HepG2 (cell line): ENCODE data around the gene ABT1. TPM values are rescaled to one million over a fixed set of nuclear protein-coding genes. Genes with fewer than 3 reads are reported as not detected.

Experiments
- FOSL1 ChIP-seq: sonication (generic); formaldehyde crosslinking; IDR thresholded peaks from 2 replicates; pipeline ENCODE4 v1.9.0; 2021; ENCODE audit warnings: missing genetic modification reagents, borderline replicate concordance
- GLI4 ChIP-seq: sonication (generic); formaldehyde crosslinking; IDR thresholded peaks from 2 replicates; pipeline ENCODE4 v1.5.1; 2020; ENCODE audit warnings: missing genetic modification reagents, mild to moderate bottlenecking, moderate library complexity, borderline replicate concordance
- ZBTB3 ChIP-seq: sonication (generic); formaldehyde crosslinking; IDR thresholded peaks from 2 replicates; pipeline ENCODE4 v1.4.0; 2020; ENCODE audit warnings: low read depth, mild to moderate bottlenecking, moderate library complexity, missing genetic modification reagents, borderline replicate concordance
- ZMAT3 ChIP-seq: sonication (generic); formaldehyde crosslinking; conservative IDR thresholded peaks from 2 replicates; pipeline ENCODE4 v1.7.0; 2021; ENCODE audit warnings: missing genetic modification reagents
- ZNF354B ChIP-seq: sonication (generic); formaldehyde crosslinking; IDR thresholded peaks from 2 replicates; pipeline ENCODE4 v1.8.0; 2022; ENCODE audit warnings: mild to moderate bottlenecking, missing genetic modification reagents
- ZNF703 ChIP-seq: sonication (generic); formaldehyde crosslinking; IDR thresholded peaks from 2 replicates; pipeline ENCODE4 v1.5.1; 2020; ENCODE audit warnings: missing genetic modification reagents, mild to moderate bottlenecking, moderate library complexity, borderline replicate concordance
- polyA plus RNA-seq, 8 experiments: library from polyadenylated mRNA; depleted of rRNA in 3 of 8; stranded (reverse) in 7 of 8; unstranded in 1 of 8; fragments of >200 nt; fragmentation: Illumina TruSeq in 4 of 8; extraction: Trizol in 4 of 8; gene quantifications; 2 replicates each; pipeline versions ENCODE4 v1.2.1 to v1.2.3, GENCODE V29; 2011 to 2016; ENCODE audit warnings: low read depth in 4 of 8, missing spikeins in 1 of 8, mixed read lengths in 1 of 8; ENCODE audit not compliant: insufficient read depth in 1 of 8
- total RNA-seq, 5 experiments: library from RNA; depleted of rRNA; stranded (reverse); fragments of >200 nt; fragmentation: Illumina TruSeq; extraction: Trizol; gene quantifications; 2 replicates each; pipeline ENCODE4 v1.2.3, GENCODE V29; 2016; ENCODE audit warnings: low read depth in 1 of 5
- TF ChIP-seq, protein P1 (sequence below): IDR thresholded peaks from 2 replicates; pipeline ENCODE4 v1.6.1; 2016; ENCODE audit warnings: missing biosample characterization, missing genetic modification reagents, low read depth
- TF ChIP-seq, protein P2 (sequence below): sonication (generic); formaldehyde crosslinking; IDR thresholded peaks from 2 replicates; pipeline ENCODE4 v1.5.0; 2020; ENCODE audit warnings: mild to moderate bottlenecking, missing genetic modification reagents, borderline replicate concordance
- TF ChIP-seq, protein P3 (sequence below): sonication (generic); formaldehyde crosslinking; IDR thresholded peaks from 2 replicates; pipeline ENCODE4 v1.4.0; 2020; ENCODE audit warnings: missing genetic modification reagents, borderline replicate concordance
- TF ChIP-seq, protein P4 (sequence below): sonication (generic); formaldehyde crosslinking; IDR thresholded peaks from 2 replicates; pipeline ENCODE4 v1.5.1; 2020; ENCODE audit warnings: missing genetic modification reagents, mild to moderate bottlenecking, borderline replicate concordance
- TF ChIP-seq, protein P5 (sequence below): sonication (generic); formaldehyde crosslinking; IDR thresholded peaks from 2 replicates; pipeline ENCODE4 v1.4.0; 2020; ENCODE audit warnings: missing genetic modification reagents

ABT1 gene
- total and polyA plus RNA-seq, 2 of the 13 experiments (the other 11 are each of a cell fraction or from before 2014, with no cell fraction given) = 38.4 TPM

DNA sequence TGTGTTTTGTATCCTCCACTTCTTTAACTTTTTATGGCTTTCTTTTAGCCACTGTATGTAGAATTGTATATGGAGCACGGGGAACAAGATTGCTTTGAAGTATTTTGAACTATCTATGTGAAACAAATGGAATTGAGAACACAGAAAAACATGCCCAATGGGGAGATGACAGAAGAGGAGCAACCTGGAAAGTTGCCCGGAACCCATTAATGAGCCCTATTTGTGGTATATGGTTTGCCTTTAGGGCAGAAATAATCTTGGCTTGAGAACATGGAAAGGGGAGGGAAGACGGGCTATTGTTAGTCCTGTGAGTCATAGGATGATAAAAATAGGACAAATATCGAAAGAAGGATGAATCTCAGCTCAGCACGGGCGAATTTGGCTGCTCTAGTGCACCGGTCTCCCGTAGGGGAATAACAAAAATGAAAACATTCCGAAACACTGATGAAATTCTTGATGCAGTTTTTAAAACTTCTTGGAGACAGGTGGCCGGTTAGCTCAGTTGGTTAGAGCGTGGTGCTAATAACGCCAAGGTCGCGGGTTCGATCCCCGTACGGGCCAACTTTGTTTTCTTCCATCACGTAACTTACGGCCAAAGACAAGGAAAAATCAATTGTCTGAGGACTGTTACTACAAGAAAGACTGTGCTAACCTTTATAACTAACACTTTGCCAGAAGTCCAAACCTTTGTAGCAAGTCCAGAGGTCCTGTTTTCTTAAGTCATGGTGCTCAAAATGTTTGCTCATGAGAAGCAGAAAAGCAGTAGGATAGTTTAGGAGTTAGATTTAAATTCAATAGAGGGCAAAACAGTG, 42.9 kb upstream of the ABT1 start (continued):
- peak; percentile 5; the same call in 1 of the 2 replicates for TF ChIP-seq ZBTB3
- TF ChIP-seq GLI4 (CRISPR knock-in tag) = no peak
- TF ChIP-seq, protein P1, sequence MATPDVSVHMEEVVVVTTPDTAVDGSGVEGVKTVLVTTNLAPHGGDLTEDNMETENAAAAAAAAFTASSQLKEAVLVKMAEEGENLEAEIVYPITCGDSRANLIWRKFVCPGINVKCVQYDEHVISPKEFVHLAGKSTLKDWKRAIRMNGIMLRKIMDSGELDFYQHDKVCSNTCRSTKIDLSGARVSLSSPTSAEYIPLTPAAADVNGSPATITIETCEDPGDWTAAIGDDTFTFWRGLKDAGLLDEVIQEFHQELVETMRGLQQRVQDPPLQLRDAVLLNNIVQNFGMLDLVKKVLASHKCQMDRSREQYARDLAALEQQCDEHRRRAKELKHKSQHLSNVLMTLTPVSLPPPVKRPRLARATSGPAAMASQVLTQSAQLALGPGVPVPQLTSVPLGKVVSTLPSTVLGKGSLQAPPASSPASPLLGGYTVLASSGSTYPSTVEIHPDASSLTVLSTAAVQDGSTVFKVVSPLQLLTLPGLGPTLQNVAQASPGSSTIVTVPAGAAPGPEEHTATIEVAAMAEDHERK (CRISPR knock-in tag) = no peak
- no peak for TF ChIP-seq ZMAT3 (CRISPR knock-in tag)
- TF ChIP-seq, protein P2, sequence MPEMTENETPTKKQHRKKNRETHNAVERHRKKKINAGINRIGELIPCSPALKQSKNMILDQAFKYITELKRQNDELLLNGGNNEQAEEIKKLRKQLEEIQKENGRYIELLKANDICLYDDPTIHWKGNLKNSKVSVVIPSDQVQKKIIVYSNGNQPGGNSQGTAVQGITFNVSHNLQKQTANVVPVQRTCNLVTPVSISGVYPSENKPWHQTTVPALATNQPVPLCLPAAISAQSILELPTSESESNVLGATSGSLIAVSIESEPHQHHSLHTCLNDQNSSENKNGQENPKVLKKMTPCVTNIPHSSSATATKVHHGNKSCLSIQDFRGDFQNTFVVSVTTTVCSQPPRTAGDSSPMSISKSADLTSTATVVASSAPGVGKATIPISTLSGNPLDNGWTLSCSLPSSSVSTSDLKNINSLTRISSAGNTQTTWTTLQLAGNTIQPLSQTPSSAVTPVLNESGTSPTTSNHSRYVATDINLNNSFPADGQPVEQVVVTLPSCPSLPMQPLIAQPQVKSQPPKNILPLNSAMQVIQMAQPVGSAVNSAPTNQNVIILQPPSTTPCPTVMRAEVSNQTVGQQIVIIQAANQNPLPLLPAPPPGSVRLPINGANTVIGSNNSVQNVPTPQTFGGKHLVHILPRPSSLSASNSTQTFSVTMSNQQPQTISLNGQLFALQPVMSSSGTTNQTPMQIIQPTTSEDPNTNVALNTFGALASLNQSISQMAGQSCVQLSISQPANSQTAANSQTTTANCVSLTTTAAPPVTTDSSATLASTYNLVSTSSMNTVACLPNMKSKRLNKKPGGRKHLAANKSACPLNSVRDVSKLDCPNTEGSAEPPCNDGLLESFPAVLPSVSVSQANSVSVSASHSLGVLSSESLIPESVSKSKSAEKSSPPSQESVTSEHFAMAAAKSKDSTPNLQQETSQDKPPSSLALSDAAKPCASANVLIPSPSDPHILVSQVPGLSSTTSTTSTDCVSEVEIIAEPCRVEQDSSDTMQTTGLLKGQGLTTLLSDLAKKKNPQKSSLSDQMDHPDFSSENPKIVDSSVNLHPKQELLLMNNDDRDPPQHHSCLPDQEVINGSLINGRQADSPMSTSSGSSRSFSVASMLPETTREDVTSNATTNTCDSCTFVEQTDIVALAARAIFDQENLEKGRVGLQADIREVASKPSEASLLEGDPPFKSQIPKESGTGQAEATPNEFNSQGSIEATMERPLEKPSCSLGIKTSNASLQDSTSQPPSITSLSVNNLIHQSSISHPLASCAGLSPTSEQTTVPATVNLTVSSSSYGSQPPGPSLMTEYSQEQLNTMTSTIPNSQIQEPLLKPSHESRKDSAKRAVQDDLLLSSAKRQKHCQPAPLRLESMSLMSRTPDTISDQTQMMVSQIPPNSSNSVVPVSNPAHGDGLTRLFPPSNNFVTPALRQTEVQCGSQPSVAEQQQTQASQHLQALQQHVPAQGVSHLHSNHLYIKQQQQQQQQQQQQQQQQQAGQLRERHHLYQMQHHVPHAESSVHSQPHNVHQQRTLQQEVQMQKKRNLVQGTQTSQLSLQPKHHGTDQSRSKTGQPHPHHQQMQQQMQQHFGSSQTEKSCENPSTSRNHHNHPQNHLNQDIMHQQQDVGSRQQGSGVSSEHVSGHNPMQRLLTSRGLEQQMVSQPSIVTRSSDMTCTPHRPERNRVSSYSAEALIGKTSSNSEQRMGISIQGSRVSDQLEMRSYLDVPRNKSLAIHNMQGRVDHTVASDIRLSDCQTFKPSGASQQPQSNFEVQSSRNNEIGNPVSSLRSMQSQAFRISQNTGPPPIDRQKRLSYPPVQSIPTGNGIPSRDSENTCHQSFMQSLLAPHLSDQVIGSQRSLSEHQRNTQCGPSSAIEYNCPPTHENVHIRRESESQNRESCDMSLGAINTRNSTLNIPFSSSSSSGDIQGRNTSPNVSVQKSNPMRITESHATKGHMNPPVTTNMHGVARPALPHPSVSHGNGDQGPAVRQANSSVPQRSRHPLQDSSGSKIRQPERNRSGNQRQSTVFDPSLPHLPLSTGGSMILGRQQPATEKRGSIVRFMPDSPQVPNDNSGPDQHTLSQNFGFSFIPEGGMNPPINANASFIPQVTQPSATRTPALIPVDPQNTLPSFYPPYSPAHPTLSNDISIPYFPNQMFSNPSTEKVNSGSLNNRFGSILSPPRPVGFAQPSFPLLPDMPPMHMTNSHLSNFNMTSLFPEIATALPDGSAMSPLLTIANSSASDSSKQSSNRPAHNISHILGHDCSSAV (CRISPR knock-in tag) = no peak
- TF ChIP-seq FOSL1 (CRISPR knock-in tag) = no peak; the same call in 1 of the 2 replicates
- TF ChIP-seq, protein P3, sequence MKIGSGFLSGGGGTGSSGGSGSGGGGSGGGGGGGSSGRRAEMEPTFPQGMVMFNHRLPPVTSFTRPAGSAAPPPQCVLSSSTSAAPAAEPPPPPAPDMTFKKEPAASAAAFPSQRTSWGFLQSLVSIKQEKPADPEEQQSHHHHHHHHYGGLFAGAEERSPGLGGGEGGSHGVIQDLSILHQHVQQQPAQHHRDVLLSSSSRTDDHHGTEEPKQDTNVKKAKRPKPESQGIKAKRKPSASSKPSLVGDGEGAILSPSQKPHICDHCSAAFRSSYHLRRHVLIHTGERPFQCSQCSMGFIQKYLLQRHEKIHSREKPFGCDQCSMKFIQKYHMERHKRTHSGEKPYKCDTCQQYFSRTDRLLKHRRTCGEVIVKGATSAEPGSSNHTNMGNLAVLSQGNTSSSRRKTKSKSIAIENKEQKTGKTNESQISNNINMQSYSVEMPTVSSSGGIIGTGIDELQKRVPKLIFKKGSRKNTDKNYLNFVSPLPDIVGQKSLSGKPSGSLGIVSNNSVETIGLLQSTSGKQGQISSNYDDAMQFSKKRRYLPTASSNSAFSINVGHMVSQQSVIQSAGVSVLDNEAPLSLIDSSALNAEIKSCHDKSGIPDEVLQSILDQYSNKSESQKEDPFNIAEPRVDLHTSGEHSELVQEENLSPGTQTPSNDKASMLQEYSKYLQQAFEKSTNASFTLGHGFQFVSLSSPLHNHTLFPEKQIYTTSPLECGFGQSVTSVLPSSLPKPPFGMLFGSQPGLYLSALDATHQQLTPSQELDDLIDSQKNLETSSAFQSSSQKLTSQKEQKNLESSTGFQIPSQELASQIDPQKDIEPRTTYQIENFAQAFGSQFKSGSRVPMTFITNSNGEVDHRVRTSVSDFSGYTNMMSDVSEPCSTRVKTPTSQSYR (CRISPR knock-in tag) = peak; percentile 10; the same call in 1 of the 2 replicates
- TF ChIP-seq, protein P4, sequence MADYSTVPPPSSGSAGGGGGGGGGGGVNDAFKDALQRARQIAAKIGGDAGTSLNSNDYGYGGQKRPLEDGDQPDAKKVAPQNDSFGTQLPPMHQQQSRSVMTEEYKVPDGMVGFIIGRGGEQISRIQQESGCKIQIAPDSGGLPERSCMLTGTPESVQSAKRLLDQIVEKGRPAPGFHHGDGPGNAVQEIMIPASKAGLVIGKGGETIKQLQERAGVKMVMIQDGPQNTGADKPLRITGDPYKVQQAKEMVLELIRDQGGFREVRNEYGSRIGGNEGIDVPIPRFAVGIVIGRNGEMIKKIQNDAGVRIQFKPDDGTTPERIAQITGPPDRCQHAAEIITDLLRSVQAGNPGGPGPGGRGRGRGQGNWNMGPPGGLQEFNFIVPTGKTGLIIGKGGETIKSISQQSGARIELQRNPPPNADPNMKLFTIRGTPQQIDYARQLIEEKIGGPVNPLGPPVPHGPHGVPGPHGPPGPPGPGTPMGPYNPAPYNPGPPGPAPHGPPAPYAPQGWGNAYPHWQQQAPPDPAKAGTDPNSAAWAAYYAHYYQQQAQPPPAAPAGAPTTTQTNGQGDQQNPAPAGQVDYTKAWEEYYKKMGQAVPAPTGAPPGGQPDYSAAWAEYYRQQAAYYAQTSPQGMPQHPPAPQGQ (CRISPR knock-in tag) = no peak
- TF ChIP-seq ZNF354B (CRISPR knock-in tag) = no peak
- TF ChIP-seq, protein P5, sequence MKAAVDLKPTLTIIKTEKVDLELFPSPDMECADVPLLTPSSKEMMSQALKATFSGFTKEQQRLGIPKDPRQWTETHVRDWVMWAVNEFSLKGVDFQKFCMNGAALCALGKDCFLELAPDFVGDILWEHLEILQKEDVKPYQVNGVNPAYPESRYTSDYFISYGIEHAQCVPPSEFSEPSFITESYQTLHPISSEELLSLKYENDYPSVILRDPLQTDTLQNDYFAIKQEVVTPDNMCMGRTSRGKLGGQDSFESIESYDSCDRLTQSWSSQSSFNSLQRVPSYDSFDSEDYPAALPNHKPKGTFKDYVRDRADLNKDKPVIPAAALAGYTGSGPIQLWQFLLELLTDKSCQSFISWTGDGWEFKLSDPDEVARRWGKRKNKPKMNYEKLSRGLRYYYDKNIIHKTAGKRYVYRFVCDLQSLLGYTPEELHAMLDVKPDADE (CRISPR knock-in tag) = no peak
- 0 out of 2 replicates have a peak, but pooled peaks have one; percentile 13 for TF ChIP-seq ZNF703
